Suppressor macrophage treated with lipopolysaccharide for 1 hour (primary cell): ENCODE data around the gene GOLGA6L10.
A peak's percentile ranks its signal among the peaks of the same experiment; 100 is the strongest.

Experiments used
- DNase-seq, 3 donors: peaks; one replicate each; pipeline ENCODE4 v3.0.0-alpha.2; 2020 to 2022

The GOLGA6L10 gene

DNA sequence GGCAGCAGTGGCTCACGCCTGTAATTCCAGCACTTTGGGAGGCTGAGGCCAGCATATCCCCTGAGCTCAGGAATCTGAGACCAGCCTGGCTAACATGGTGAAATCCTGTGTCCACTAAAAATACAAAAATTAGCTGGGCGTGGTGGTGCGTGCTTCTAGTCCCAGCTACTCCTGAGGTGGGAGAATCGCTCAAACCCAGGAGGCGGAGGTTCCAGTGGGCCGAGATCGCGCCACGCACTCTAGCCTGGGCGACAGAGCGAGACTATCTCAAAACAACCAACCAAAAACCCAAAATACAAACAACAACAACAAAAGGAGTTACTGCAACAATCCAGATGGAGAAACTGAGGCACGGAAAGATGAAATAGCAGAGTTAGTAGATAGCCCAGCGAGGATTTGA, 51.2 kb downstream of the GOLGA6L10 start:
- DNase-seq: no peak

DNA sequence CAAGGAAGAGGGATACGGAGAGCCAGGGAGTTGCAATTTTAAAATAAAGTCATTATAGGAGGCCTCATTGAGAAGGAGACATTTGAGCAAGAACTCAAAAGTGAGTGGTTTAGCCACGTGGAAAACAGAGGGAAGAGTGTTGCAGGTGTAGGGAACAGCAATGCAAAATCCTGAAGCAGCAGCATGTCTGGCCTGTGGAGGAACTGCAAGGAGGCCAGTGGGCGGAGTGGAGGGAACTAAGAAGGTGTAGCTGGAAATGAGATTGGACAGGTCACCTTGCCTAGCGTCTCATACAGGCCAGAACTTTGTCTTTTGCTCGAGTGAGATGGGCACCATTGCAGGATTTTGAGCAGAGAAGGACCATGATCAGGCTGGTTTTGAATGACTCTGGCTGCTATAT, 51.7 kb downstream of the GOLGA6L10 start:
- no peak for DNase-seq

DNA sequence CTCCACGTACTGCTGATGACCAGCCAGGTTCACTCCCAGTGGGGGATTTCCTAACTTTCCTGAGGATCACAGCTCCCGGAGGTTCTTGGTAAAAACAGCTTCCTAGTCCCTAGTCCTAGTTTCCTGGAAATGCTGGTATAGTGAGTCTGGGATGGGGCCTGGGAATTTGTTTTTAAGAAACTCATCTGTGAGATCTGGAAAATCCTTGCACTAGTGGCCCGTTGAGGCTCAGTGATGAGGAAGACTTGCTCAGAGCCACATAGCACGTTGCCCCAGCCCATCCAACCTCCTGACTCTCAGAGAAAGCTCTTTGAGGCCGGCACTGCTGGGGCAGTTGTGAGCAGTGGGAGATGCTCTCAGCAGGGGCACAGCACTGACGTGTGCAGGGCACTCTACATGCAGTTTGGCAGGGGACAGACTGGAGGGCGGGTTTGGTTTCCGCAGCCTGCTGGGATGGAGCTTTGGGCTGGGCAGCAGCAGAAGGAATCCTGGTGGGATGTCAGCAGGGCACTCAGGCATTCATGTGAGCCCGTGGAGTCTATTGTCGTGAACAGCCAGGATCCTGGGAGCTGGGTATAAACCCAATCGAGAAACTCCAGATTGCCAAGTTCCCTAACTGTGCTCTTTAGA, 55.1 kb downstream of the GOLGA6L10 start:
- DNase-seq: no peak

DNA sequence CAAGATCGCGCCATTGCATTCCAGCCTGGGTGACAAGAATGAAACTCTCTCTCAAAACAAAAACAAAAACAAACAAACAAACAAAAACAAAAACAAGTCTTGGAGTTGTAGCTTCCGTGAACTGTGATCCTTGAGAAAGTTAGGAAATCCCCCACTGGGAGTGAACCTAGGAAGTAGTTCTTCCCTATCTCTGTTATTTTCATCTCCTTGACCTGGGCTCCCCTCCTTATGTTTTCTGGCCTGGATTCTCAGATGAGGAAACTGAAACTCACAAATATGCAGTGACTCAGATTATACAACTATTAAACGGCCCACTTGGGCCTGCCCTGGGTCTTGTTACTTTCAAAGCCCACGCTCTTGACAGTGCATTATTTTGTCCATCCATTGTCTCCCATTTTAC, 57.0 kb downstream of the GOLGA6L10 start:
- peak; percentile 50 to 64 (median 61) for DNase-seq
